ENCODE results near the gene GDF11.
"Not testable (repeated sequence)": the region's sequence is repeated elsewhere in the genome, so short reads cannot be mapped to it uniquely, and the experiment has no call there.

Gene GDF11

DNA sequence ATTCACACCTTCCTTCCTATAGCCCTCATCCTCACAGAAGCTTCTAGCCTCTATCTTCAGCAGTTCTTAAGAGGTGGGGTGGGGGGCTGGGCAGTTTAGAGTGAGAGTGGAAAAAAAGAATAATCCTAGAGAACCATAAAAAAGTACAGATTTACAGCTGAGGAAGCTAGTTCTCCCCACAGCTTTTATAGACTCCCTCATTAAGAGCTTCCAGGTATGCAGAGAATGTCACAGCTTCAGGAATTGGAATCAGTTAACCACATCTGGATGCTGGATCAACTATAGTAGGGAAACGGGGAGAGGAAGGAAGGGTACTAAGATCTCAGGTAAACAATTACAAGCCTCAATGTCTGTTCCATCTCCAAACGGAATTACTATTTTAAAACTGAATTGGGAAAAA is 12.3 kb downstream of the GDF11 start:
- Histone ChIP-seq H3K27ac (ENCODE audit: low read depth, low read length, poor library complexity, severe bottlenecking) (no peak overlapping the region), H3K4me1 (ENCODE audit: insufficient read depth, low read length, severe bottlenecking) (no peaks in the 10 kb centered on the region), H3F3A (ENCODE audit: insufficient read depth, low read length) (no peaks in the 10 kb centered on the region), H3K4me2 (ENCODE audit: low read length) (no peak overlapping the region), H3K9ac (ENCODE audit: low read length) (no peak overlapping the region), H3K79me2 (ENCODE audit: insufficient read depth, low read length) (no peaks in the 10 kb centered on the region), H3K4me3 (ENCODE audit: low read depth, low read length, poor library complexity, severe bottlenecking) (no peak overlapping the region), H3K27me3 (ENCODE audit: insufficient read depth, low read length) (no peaks in the 10 kb centered on the region), H2AFZ (ENCODE audit: low read length) (no peak overlapping the region), H3K9me2 (ENCODE audit: low read depth, low read length) (no peaks in the 10 kb centered on the region), H4K20me1 (ENCODE audit: insufficient read depth, low read length) (no peaks in the 10 kb centered on the region), H3K36me3 (ENCODE audit: insufficient read depth, low read length) (peaks cover 85% of the 10 kb centered on the region), H3K9me3 (ENCODE audit: low read length) (no peaks in the 10 kb centered on the region)
- TF ChIP-seq, protein P1, sequence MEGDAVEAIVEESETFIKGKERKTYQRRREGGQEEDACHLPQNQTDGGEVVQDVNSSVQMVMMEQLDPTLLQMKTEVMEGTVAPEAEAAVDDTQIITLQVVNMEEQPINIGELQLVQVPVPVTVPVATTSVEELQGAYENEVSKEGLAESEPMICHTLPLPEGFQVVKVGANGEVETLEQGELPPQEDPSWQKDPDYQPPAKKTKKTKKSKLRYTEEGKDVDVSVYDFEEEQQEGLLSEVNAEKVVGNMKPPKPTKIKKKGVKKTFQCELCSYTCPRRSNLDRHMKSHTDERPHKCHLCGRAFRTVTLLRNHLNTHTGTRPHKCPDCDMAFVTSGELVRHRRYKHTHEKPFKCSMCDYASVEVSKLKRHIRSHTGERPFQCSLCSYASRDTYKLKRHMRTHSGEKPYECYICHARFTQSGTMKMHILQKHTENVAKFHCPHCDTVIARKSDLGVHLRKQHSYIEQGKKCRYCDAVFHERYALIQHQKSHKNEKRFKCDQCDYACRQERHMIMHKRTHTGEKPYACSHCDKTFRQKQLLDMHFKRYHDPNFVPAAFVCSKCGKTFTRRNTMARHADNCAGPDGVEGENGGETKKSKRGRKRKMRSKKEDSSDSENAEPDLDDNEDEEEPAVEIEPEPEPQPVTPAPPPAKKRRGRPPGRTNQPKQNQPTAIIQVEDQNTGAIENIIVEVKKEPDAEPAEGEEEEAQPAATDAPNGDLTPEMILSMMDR (IDR thresholded peaks at IDR 0.05; ENCODE audit: low read length) = no peak

DNA sequence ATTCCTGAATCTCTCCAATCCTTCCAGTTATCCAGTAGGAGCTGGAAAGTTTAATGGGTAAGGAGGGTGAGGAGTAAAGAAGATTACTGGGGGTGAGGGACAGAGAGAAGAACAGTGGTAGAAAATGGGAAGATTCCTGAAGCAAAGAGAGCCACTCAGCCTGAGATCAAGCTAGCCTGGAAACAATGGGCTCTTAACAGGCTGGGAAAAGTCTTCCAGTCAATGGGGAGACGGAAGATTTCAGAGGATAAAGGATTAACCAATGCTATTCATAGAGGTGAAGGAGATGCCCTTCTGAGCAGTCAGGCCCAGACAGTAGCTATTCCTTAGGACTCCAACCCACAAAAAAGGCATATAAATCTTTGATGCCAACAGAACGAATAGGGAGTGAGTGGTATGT is 14.8 kb downstream of the GDF11 start:
- Histone ChIP-seq H3K9me3 (ENCODE audit: low read length) (no peaks in the 10 kb centered on the region), H3F3A (ENCODE audit: insufficient read depth, low read length) (no peaks in the 10 kb centered on the region), H4K20me1 (ENCODE audit: insufficient read depth, low read length) (no peaks in the 10 kb centered on the region), H3K4me3 (ENCODE audit: low read depth, low read length, poor library complexity, severe bottlenecking) (no peak overlapping the region), H3K79me2 (ENCODE audit: insufficient read depth, low read length) (no peaks in the 10 kb centered on the region), H3K9ac (ENCODE audit: low read length) (no peak overlapping the region), H3K27ac (ENCODE audit: low read depth, low read length, poor library complexity, severe bottlenecking) (no peak overlapping the region), H3K4me1 (ENCODE audit: insufficient read depth, low read length, severe bottlenecking) (no peaks in the 10 kb centered on the region), H3K9me2 (ENCODE audit: low read depth, low read length) (no peaks in the 10 kb centered on the region), H3K27me3 (ENCODE audit: insufficient read depth, low read length) (no peaks in the 10 kb centered on the region), H3K4me2 (ENCODE audit: low read length) (no peak overlapping the region), H2AFZ (ENCODE audit: low read length) (no peak overlapping the region), H3K36me3 (ENCODE audit: insufficient read depth, low read length) (peaks cover 95% of the 10 kb centered on the region)
- TF ChIP-seq EZH2 (IDR thresholded peaks at IDR 0.05; ENCODE audit: borderline replicate concordance, low read length) = no peak
- TF ChIP-seq, protein P1 (IDR thresholded peaks at IDR 0.05; ENCODE audit: low read length) = no peak

DNA sequence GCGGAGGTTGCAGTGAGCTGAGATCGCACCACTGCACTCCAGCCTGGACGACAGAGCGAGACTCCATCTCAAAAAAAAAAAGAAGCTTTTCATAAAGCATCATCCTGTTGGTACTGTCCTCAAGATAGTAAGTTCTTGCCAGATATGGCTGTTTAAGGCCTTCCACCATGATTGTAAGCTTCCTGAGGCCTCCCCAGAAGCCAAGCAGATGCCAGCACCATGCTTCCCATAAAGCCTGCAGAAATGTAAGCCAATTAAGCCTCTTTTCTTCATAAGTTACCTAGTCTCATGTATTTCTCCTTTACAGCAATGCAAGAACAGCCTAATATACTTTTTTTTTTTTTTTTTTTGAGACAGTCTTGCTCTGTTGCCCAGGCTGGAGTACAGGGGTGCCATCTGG is 15.7 kb downstream of the GDF11 start:
- H3K9me3 ChIP-seq (ENCODE audit: low read length); H4K20me1 ChIP-seq (ENCODE audit: insufficient read depth, low read length); H3K4me3 ChIP-seq (ENCODE audit: low read depth, low read length, poor library complexity, severe bottlenecking); H3K9ac ChIP-seq (ENCODE audit: low read length); H2AFZ ChIP-seq (ENCODE audit: low read length); H3K79me2 ChIP-seq (ENCODE audit: insufficient read depth, low read length); H3K9me2 ChIP-seq (ENCODE audit: low read depth, low read length); H3K27me3 ChIP-seq (ENCODE audit: insufficient read depth, low read length); H3K27ac ChIP-seq (ENCODE audit: low read depth, low read length, poor library complexity, severe bottlenecking); H3K4me1 ChIP-seq (ENCODE audit: insufficient read depth, low read length, severe bottlenecking); H3F3A ChIP-seq (ENCODE audit: insufficient read depth, low read length); H3K4me2 ChIP-seq (ENCODE audit: low read length): not testable (repeated sequence)
- peaks cover 92% of the 10 kb centered on the region for H3K36me3 ChIP-seq (ENCODE audit: insufficient read depth, low read length)

DNA sequence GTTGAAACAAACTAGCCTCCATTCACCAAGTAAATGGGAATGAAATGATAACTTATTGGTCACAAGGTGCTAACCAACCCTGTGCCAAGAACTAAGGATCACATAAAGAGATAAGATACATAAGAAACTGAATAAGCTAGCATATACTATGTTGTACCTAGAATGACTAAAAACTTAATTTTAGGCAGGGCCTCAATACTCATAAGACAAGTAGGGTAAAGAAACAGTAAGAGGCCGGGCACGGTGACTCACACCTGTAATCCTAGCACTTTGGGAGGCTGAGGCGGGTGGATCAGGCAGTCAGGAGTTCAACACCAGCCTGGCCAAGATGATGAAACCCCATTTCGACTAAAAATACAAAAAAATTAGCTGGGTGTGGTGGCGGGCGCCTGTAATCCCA is 17.7 kb downstream of the GDF11 start:
- Histone ChIP-seq H2AFZ (ENCODE audit: low read length) (no peak overlapping the region), H3F3A (ENCODE audit: insufficient read depth, low read length) (no peaks in the 10 kb centered on the region), H3K4me1 (ENCODE audit: insufficient read depth, low read length, severe bottlenecking) (no peaks in the 10 kb centered on the region), H3K4me2 (ENCODE audit: low read length) (no peak overlapping the region), H3K36me3 (ENCODE audit: insufficient read depth, low read length) (peaks cover 81% of the 10 kb centered on the region), H3K27ac (ENCODE audit: low read depth, low read length, poor library complexity, severe bottlenecking) (no peak overlapping the region), H3K4me3 (ENCODE audit: low read depth, low read length, poor library complexity, severe bottlenecking) (no peak overlapping the region), H3K9me3 (ENCODE audit: low read length) (no peaks in the 10 kb centered on the region), H3K27me3 (ENCODE audit: insufficient read depth, low read length) (no peaks in the 10 kb centered on the region), H3K9me2 (ENCODE audit: low read depth, low read length) (no peaks in the 10 kb centered on the region), H3K9ac (ENCODE audit: low read length) (no peak overlapping the region), H3K79me2 (ENCODE audit: insufficient read depth, low read length) (no peaks in the 10 kb centered on the region), H4K20me1 (ENCODE audit: insufficient read depth, low read length) (no peaks in the 10 kb centered on the region)
- no peak for TF ChIP-seq EZH2 (IDR thresholded peaks at IDR 0.05; ENCODE audit: borderline replicate concordance, low read length)
- TF ChIP-seq, protein P1 (IDR thresholded peaks at IDR 0.05; ENCODE audit: low read length) = no peak
